Midbrain (tissue), 1 donor: ENCODE data around the gene CDC73.
"Not testable (repeated sequence)": the region's sequence is repeated elsewhere in the genome, so short reads cannot be mapped to it uniquely, and the experiment has no call there.

Experiments used
- DNase-seq: peaks from one replicate; lab custom pipeline; 2025; lab: John Stamatoyannopoulos, UW

CDC73 gene

DNA sequence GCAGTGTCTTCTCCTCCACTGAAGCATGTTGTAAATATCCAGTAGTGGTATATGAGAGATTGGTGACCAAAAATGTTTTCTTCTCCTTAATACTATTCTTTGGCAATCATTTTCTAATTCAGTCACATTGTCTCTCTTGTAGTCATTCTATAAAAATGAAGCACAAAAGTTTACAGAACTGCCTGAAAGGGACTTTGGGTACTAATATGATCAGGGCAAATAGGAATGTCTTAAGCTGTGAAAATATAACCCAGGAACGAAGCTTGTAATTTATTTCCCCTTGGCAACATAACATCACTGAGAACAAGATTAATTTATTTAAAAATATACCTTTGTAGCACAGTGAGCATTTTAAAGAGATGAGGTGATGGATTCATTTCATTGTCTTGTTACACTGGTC lies 59.7 kb downstream of the CDC73 start:
- DNase-seq, result no peak

DNA sequence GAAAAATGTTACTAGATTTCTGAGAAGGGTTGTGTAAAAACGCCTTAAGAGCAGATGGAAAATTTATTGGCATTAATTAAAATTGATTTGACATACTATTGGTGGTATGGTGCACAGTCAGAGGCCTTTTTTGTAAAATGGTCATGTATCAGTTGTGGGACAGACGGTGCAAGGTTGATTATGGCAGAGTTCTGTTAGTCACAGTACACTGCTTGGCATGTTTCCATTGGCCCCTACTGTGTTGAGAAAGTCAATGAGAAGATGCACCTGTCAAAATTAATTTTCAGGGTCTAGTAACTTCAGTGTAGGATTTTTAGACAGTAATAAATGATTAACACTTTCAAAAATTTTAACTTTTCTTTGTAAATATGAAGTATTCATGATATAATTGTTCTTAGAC lies 60.2 kb downstream of the CDC73 start:
- no peak for DNase-seq

DNA sequence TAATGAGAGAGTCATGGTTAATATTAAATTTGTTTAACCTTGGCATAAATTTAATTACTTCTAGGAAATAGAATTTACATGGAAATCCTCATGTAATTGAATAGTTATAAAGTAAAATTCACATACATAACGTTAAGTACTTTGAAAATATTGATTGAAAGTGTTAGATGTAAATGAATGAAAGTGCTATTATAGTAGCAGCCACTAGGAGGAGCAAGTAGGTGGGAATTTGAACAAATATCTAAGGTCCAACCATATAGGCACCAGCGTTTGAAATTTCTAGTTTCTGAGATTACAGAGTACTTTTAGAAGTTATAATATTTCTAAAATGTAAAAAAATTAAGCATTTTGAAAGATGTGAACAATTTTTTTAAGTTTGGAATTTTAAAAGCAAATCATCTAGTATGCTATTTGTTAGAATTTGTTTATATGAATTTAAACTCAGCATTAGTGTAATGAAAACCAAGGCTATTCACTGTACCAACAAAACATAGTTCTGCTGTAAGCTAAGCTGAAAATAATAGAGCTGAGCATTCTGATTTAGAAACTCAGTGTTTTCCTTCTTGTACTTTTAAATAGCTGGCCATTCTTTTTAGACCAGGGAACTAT lies 61.3 kb downstream of the CDC73 start:
- DNase-seq, result peak; percentile 78

DNA sequence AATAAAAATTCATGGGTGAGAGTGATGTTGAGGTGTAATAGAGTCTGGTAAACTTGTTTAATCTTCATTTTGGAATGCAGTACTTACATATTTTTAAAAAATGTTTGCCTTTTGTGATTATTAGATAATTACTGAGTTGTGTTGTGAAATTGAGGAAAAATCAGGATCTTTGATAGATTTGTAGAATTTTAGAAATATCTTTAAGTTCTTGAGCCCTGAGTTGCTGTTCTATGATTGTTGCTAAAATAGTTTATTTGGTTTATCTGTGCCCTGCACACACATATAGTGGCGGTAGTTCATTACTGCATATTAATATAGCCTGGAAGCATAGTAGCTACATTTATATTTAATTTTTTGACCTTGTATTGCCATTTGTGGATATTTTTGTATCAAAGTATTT lies 62.9 kb downstream of the CDC73 start:
- DNase-seq, result no peak

DNA sequence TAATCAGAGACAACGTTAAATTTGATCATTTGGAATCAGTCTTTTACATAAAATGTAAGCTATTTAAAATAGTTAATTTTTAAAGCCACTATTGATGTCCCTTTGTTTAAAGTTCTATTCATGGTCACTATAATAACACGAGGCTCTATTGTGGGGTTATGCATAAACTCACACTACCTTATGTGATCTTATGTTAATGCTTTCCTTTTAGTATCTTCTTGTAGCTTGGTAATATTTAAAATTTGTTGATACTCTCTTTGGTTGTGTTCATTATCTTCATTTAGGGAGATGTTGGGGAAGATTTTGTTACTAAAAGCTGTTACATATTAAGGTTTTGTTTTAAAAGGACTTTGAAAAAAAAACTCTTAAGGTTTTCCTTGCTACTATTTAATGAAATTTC lies 63.4 kb downstream of the CDC73 start:
- DNase-seq, result no peak

DNA sequence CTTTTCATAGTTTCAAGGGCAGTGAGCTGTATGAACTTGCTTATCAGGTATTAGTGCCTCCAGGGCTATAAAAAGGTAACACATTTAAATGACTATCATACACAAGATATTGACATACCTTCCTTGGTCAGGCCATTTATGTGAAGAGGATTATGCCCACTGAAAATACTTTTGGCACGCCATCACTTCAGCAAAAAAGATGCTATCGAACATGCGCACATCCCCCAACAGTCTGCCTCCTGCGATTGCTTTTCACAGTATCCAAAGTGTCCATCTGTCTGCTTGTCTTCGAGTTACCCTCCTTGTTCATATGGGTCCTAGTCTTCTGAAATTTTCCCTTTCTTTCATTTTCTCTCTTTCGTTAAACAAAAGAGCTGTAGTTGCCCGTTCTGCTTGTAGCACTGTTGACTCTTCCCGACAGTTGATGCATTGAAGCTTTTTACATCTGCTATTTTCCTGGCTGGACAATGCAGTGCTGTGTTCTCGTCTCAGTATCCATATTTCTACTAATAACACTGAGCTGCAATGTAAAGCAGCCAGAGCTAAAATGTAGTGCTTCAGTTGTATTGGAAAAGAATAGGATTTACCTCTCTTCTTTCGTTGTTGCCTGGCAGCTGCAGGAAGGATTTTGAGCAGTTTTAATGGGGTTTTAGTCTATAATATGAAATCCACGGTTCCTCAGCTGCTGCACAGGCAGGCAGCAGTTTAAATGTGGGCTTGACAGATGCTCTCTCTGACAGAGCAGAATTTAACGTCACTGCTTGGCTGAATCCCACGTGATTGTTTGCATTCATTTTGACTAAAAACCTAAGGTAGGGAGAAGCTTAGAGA lies 64.3 kb downstream of the CDC73 start, which contains the start of gene B3GALT2:
B3GALT2 (minus strand) TSS at position 713 of the 831 bp plus-strand sequence. CDS start 5,051 bp downstream, outside the sequence.
- peak; percentile 73 for DNase-seq

DNA sequence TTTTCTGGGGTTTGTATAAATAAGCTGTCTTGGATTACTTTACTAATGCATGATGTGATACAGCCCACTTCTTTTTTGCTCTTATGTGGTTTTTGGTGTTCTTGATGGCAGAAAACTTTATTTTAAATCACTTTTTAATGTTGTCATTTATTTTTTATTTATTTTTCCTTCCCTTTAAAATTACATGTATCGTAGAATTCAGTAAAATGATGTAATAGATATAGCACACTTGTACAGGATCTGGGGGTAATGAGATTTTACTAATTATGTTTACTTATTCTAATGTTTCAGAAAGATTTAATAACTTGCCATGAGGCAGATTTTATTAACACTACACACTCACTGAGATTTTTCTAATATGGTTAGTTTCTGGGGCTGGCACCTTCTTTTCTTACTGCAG lies 65.3 kb downstream of the CDC73 start:
- DNase-seq, result no peak

DNA sequence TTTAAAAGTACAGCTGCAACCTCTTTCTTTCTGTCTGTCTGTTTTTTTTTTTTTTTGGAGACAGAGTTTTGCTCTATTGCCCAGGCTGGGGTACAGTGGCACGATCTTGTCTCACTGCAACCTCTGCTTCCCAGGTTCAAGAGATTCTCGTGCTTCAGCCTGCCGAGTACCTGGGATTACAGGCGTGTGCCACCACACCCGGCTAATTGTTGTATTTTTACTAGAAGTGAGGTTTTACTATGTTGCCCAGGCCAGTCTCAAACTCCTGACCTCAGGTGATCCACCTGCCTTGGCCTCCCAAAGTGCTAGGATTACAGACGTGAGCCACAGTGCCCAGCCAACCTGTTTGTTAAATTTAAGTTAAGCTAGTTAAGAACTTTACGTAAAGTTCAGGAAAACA lies 67.1 kb downstream of the CDC73 start:
- DNase-seq, result not testable (repeated sequence)

DNA sequence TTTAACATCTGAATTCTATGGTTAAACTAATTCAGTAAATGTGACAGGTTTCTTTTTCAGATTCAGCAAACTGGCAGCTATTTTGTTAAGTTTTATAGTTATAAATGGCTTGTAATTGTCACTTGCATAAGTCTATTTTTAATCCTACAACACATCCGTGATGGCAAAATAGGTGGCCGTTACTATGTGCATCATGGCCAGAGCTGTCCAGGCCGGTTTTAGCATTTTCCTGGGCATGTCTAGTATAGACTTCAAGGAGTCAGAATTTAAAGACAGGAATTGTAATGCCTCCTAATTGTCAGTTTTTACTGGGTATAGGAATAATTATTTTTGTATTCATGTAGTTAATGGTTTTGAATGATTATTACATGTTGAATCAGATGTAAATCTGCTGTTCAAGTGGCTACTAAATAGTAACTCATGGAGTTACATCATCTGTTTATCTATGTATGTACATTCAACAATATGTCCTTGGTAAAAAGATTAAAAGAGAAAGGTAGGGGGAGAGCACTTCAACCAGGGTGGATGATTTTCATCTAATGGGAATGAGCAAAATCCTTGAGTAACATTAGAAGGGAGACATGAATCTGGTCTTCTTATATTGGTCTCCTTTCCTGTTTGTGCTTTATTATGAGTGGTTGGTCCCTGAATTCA lies 67.7 kb downstream of the CDC73 start:
- no peak for DNase-seq

DNA sequence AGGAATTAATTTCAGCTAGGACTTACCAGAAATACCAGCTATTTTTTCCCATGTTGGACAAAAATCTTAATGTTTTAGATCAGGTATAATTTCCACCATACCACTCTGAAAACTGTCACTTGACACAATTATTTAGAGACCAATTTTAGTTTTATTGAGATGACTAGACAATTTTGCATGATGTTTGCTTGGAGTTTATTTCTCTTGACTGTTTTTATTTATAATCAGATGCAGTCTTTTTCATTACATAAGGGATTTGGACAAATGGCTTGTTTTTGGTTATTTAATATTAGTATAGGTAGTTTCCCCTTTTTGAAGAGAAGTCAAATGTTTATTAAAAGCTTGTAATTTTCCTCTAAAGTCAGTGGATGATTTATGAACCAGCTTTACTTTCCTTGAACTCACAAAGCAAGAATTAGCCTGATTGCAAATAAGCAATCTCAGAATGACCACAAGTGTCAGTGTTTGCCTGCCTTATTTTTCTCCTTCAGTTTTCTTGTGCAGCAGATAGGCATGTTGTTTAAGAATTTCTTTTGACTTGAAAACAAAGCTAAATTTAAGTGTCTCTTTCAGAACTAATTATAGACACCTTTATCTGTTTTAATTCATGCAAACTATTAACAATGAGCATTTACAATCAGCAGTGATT lies 68.4 kb downstream of the CDC73 start:
- peak; percentile 39 for DNase-seq

DNA sequence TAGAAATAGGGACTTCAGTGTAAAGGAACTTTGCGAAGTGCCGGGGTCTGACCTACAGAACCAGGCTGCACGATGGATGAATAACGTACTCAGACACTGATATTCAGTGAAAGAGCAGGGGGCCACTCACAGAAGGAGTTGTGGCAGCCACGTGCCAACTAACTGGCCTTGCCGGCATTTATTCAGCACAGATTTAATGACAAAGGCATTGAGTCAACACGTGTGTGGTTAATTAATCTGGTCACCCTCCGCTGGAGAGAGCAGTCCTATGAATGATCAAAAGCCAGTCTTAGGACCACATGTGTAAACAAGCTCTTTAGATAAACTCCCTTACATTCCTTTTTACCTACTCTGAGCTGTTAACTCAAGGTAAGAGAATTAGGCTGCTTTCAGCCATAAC lies 70.8 kb downstream of the CDC73 start:
- no peak for DNase-seq

DNA sequence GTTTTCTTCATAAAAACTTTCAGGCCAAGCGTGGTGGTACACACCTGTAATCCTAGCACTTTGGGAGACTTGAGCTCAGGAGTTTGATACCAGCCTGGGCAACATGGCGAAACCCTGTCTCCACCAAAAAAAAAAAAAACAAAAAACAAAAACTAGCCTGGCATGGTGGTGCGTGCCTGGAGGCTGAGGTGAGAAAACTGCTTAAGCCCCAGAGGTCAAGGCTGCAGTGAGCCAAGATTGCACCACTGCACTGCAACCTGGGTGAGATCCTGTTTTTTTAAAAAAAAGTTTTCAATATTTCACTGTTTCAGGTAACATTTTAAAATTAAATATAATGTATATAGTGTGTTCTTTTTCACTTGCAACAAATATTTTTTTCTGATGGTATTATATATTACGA lies 78.1 kb downstream of the CDC73 start:
- no peak for DNase-seq

DNA sequence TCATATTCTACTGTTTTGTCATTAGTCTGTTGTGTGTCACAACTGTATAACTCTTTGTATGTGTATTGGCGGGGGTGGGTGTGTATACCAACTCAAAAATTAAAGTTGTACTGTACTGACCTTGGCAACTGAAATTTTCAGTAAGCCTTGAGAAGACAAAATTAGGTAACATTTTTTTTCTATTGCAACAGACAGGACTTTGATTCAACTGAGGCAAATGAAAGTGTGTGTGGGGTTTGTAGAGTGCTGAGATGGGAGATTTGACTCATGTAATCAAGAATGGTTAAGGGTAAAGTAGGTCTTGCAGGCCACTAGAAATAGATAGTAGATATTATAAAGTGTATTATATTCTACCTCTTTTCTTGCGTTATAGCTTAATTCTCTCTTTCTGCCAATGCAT lies 79.2 kb downstream of the CDC73 start:
- DNase-seq, result no peak

DNA sequence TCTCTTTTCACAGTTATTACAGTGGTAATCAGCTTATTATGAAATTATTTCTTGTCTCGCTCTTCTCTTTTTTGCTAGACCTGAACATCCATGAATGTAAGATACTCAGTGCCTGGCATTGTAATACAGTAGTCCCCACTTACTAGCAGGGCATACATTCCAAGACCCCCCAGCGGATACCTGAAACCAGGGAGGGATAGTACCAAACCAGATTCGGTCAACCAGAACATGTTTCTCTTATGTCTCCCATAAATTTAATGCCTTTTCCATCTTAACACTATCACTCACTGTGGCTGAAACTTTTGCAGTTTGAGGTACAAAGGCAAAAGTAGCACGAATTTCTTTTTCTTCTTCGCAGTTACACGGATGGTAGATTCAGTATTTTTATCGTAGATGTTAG lies 89.2 kb downstream of the CDC73 start:
- DNase-seq, result no peak

DNA sequence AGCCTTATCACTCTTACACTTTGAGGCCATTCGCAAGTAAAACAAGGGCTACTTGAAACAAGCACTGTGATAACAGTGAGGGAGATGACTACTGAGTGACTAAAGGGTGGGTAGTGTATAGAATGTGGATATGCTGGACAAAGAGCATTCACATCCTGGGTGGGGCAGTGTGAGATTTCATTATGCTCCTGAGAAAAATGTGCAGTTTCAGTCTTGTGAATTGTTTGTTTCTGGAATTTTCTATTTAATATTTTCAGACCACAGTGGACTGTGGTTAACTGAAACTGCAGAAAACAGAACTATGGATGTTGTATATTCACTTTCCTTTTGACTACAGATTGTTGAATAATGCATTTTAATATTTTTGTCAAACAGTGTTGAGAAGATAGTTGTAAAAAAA lies 89.7 kb downstream of the CDC73 start:
- no peak for DNase-seq

DNA sequence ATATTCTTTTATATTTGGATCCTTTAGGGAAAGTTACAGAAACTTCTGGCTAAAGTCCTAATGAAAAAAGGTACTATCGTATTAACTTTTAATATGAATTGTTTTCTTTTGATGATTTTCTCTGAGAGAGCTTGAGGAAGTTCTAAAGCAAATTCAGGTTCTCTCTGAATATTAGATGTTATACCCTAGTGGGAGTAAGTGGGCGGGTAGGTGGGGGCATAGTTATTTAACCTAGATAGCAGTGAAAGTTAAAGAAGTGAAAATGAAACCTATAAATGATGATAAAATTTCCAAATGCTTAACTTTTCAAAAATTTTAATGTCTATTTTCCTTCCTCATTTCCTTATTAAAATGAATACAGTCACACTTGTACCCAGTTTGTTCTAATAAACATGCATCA lies 90.8 kb downstream of the CDC73 start:
- DNase-seq, result no peak

DNA sequence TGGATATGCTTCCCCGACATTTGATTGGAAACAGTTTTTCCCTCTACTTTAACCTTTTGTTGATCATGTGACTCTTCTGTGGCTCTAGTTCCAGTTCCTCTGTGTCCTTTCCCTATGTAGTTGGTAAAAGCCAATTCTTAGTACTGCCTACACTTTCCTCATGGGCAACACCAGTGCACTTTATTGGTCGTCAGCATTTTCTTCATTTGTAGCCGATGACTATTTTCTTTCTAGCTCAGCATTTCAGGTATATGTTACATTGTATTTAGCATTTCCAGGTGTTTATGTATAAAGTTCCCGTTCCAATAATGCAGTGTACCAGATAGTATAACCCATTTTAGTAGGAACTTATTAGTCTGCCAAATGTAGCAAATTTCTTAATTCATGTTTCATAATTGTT lies 92.2 kb downstream of the CDC73 start:
- DNase-seq, result no peak

DNA sequence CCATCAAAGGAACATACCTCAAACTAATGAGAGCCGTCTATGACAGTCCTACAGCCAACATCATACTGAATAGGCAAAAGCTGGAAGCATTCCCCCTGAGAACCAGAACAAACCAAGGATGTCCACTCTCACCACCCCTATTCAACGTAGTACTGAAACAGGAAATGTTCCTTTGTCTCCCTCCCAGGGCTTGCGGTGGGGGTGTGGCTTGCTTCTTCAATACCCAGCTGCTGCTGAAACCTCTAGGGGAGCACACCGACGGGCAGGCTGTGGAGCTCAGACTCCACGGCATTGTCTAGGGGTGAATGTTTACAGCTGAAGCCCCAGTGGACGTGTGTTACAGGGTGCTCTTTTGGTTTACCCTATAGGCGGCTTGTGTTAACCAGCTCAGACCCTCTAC lies 95.1 kb downstream of the CDC73 start:
- no peak for DNase-seq

DNA sequence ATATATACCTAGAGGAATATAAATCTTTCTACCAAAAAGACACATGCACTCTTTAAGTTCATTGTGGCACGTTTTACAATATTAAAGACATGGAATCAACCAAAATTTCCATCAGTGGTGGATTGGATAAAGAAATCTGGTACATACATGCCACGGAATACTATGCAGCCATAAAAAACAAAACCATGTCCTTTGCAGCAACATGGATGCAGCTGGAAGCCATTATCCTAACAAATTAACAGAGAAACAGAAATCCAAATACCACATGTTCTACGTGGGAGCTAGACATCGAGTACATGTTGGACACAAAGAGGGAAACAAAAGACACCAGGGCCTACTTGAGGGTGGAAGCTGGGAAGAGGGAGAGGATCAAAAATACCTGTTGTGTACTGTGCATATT lies 97.6 kb downstream of the CDC73 start:
- DNase-seq, result no peak

DNA sequence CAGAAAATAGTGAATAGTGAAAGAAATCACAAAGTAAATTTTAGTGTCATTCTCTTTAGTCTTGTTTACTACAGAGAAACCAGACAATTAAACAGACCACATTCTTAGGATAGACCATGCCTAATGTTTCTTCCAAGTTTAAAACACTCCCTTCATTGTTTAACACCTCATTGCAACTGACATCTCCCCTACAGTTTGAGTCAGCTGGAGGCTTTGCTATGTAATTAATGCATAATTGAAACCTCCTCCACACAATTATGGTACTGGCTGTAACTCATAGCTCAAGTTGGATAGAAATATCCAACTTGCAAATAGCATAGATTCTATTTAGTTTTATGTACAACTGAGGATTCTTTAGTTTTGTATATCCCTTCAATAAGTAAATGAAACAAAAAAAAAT lies 99.8 kb downstream of the CDC73 start:
- DNase-seq, result no peak

DNA sequence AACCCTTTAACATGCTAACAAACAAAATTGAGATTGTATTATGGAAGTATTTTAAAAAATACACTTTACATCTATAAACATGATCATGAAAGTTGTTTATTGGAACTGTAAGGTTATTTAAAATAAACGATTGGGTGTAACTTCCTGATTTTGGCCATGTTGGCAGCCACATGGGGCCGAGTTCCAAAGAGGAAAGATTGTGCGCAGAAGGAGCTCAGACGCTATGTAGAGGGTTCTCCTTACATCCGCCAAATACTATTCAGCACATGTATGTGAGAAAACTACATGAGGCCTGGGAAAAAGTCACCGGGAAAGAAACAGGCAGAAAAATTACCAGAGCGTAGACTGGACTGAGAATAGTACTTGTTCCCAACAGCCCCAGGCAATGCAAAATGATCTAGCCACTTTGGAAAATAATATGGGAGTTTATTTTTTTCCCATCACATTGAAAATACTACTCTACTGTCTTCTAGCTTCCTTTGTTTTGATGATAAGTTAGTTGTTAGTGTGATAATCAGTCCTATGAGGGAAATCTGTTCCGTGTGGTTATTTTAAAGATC lies 100.3 kb downstream of the CDC73 start:
- no peak for DNase-seq

DNA sequence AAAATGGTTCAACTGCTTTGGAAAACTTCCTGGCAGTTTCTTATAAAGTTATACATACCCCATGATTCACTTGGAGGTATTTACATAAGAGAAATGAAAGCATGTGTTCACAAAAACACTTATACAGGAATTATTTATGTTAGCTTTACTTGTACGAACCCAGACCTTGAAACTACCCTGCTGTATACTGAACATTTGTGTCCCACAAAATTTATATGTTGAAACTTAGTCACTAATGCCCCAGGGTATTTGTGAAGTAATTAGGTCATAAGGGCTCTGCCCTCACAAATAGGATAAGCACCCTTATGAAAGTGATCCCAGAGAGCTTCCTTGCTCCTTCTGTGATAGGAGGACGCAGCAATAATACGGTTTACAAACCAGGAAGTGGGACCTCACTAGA lies 107.3 kb downstream of the CDC73 start:
- no peak for DNase-seq
